H1 (cell line): ENCODE data around the gene CNTN3. TPM values are rescaled to one million over a fixed set of nuclear protein-coding genes. Genes with fewer than 3 reads are reported as not detected.

ENCODE experiments used
- CTCF ChIA-PET: fragments of 300-600 bp; sonication (Branson Sonifier 250); formaldehyde crosslinking; loops from one replicate; lab custom pipeline; 2021; ENCODE audit not compliant: partially characterized antibody; lab: Charles Lee
- POLR2A ChIA-PET: fragments of 300-600 bp; sonication (Branson Sonifier 250); formaldehyde crosslinking; loops from one replicate; lab custom pipeline; 2021; ENCODE audit warnings: inconsistent platforms; ENCODE audit not compliant: partially characterized antibody; lab: Charles Lee
- DNase-seq, 2 experiments: peaks; one replicate each; pipeline versions ENCODE4 v3.0.0 to v3.0.0-alpha.2; 2010 to 2022; ENCODE audit warnings: low spot score in 2 of 2, low read depth in 1 of 2, mixed read lengths in 1 of 2
- FAIRE-seq: peaks from 2 replicates; lab custom pipeline; 2011; peaks lifted over from hg19 to GRCh38; lab: Jason Lieb, UNC
- H2AFZ ChIP-seq: 2 replicates; pipeline ENCODE4 v1.8.1; 2012; ENCODE audit warnings: low read length, inconsistent platforms
- H2AK5ac ChIP-seq: 2 replicates; pipeline ENCODE4 v1.6.1; 2013; ENCODE audit warnings: low read depth, low read length
- H2BK120ac ChIP-seq: replicated peaks from 2 replicates; pipeline ENCODE3; 2013; ENCODE audit warnings: low read depth, low read length, inconsistent platforms
- H2BK12ac ChIP-seq: 2 replicates; pipeline ENCODE4 v1.6.1; 2013; ENCODE audit warnings: low read depth, low read length
- H2BK15ac ChIP-seq: 2 replicates; pipeline ENCODE4 v1.6.1; 2013; ENCODE audit warnings: low read length
- H2BK20ac ChIP-seq: 2 replicates; pipeline ENCODE4 v1.6.1; 2013; ENCODE audit warnings: low read length
- H2BK5ac ChIP-seq: 2 replicates; pipeline ENCODE4 v1.6.1; 2013; ENCODE audit warnings: low read depth, low read length
- H3K14ac ChIP-seq: 2 replicates; pipeline ENCODE4 v1.6.1; 2013; ENCODE audit warnings: inconsistent platforms; ENCODE audit not compliant: insufficient read length
- H3K18ac ChIP-seq: 2 replicates; pipeline ENCODE4 v1.6.1; 2013; ENCODE audit warnings: low read length; ENCODE audit errors: extremely low read depth
- H3K23ac ChIP-seq: 2 replicates; pipeline ENCODE4 v1.6.1; 2013; ENCODE audit warnings: inconsistent platforms; ENCODE audit not compliant: insufficient read length
- H3K23me2 ChIP-seq: 2 replicates; pipeline ENCODE4 v1.6.1; 2013; ENCODE audit warnings: low read depth, low read length
- H3K27ac ChIP-seq: 2 replicates; pipeline ENCODE4 v1.6.1; 2011; ENCODE audit warnings: low read depth, low read length, inconsistent platforms
- H3K27me3 ChIP-seq, 4 experiments: replicated peaks in 1 of 4; 1 replicate in 1 of 4; 2 replicates in 3 of 4; pipeline versions ENCODE4 v1.6.1 to v1.8.1; 2011 to 2013; ENCODE audit warnings: low read length in 3 of 4, mild to moderate bottlenecking in 3 of 4, inconsistent platforms in 2 of 4, mixed read lengths in 2 of 4, moderate library complexity in 1 of 4; ENCODE audit not compliant: control insufficient read depth in 3 of 4, insufficient read depth in 3 of 4; ENCODE audit errors: extremely low read depth in 1 of 4
- H3K36me3 ChIP-seq, 4 experiments: 2 replicates each; pipeline versions ENCODE4 v1.6.1 to v1.8.1; 2011 to 2013; ENCODE audit warnings: mild to moderate bottlenecking in 4 of 4, low read length in 3 of 4, moderate library complexity in 2 of 4, control low read depth in 1 of 4, inconsistent platforms in 1 of 4; ENCODE audit not compliant: insufficient read depth in 4 of 4, control insufficient read depth in 2 of 4
- H3K4ac ChIP-seq: replicated peaks from 2 replicates; pipeline ENCODE3; 2013; ENCODE audit warnings: low read length, low read depth, mixed read lengths, inconsistent platforms; ENCODE audit not compliant: insufficient read length
- H3K4me1 ChIP-seq, 4 experiments: replicated peaks in 1 of 4; 1 replicate in 1 of 4; 2 replicates in 3 of 4; pipeline versions ENCODE4 v1.6.1 to v1.8.1; 2011 to 2013; ENCODE audit warnings: low read length in 3 of 4, inconsistent platforms in 2 of 4, mixed read lengths in 1 of 4; ENCODE audit not compliant: insufficient read depth in 4 of 4, control insufficient read depth in 3 of 4
- H3K4me2 ChIP-seq, 2 experiments: 2 replicates each; pipeline versions ENCODE4 v1.6.1 to v1.8.1; 2011 to 2013; ENCODE audit warnings: low read depth in 2 of 2, low read length in 2 of 2, control low read depth in 1 of 2, inconsistent platforms in 1 of 2, mild to moderate bottlenecking in 1 of 2; ENCODE audit not compliant: insufficient read depth in 1 of 2
- H3K4me3 ChIP-seq, 4 experiments: fragments of 200-600, 300-600 bp in 1 of 4; sonication (generic), shearing (Covaris generic), sonication (Bioruptor Twin) in 1 of 4; 2 replicates each; pipeline versions ENCODE4 v1.5.1 to v1.8.1; 2011 to 2016; ENCODE audit warnings: low read length in 4 of 4, low read depth in 3 of 4, control low read depth in 2 of 4, inconsistent platforms in 2 of 4, mild to moderate bottlenecking in 2 of 4, mixed read lengths in 1 of 4, moderate library complexity in 1 of 4; ENCODE audit not compliant: insufficient read depth in 2 of 4; ENCODE audit errors: extremely low read depth in 1 of 4
- H3K56ac ChIP-seq: replicated peaks from 2 replicates; pipeline ENCODE3; 2013; ENCODE audit warnings: low read depth, mild to moderate bottlenecking, mixed read lengths, low read length, inconsistent platforms; ENCODE audit not compliant: insufficient read length
- H3K79me1 ChIP-seq: 2 replicates; pipeline ENCODE4 v1.6.1; 2013; ENCODE audit warnings: low read depth, low read length, control low read depth
- H3K79me2 ChIP-seq, 2 experiments: 2 replicates each; pipeline versions ENCODE4 v1.6.1 to v1.8.1; 2012 to 2013; ENCODE audit warnings: low read length in 2 of 2, mild to moderate bottlenecking in 2 of 2, inconsistent platforms in 1 of 2; ENCODE audit not compliant: insufficient read depth in 2 of 2, control insufficient read depth in 1 of 2
- H3K9ac ChIP-seq, 4 experiments: replicated peaks in 1 of 4; 1 replicate in 1 of 4; 2 replicates in 3 of 4; pipeline versions ENCODE4 v1.6.1 to v1.8.1; 2011 to 2013; ENCODE audit warnings: low read depth in 3 of 4, low read length in 3 of 4, control low read depth in 2 of 4, mild to moderate bottlenecking in 2 of 4, moderate library complexity in 2 of 4, inconsistent platforms in 1 of 4; ENCODE audit errors: extremely low read depth in 1 of 4
- H3K9me3 ChIP-seq, 2 experiments: 2 replicates each; pipeline versions ENCODE4 v1.6.1 to v1.8.1; 2012 to 2013; ENCODE audit warnings: mild to moderate bottlenecking in 2 of 2, moderate library complexity in 2 of 2, control low read depth in 1 of 2, inconsistent platforms in 1 of 2, low read depth in 1 of 2, low read length in 1 of 2, mixed read lengths in 1 of 2; ENCODE audit not compliant: insufficient read depth in 2 of 2
- H4K20me1 ChIP-seq, 2 experiments: replicated peaks in 1 of 2; 2 replicates each; pipeline versions ENCODE3 to v1.8.1; 2011 to 2013; ENCODE audit warnings: inconsistent platforms in 2 of 2, low read length in 2 of 2, mild to moderate bottlenecking in 1 of 2; ENCODE audit not compliant: insufficient read depth in 2 of 2, control insufficient read depth in 1 of 2
- H4K5ac ChIP-seq: 2 replicates; pipeline ENCODE4 v1.6.1; 2013; ENCODE audit warnings: low read length, low read depth, mixed read lengths, inconsistent platforms; ENCODE audit not compliant: insufficient read length
- H4K8ac ChIP-seq: 2 replicates; pipeline ENCODE4 v1.8.0; 2013; ENCODE audit warnings: mild to moderate bottlenecking, moderate library complexity, low read length, inconsistent platforms; ENCODE audit not compliant: insufficient read depth; ENCODE audit errors: extremely low read depth
- H4K91ac ChIP-seq: replicated peaks from 2 replicates; pipeline ENCODE3; 2013; ENCODE audit warnings: low read length, mixed read lengths, inconsistent platforms; ENCODE audit not compliant: insufficient read length
- EZH2 ChIP-seq: fragments of 200-600 bp; sonication (generic); IDR thresholded peaks from 2 replicates; pipeline ENCODE4 v1.7.1; 2012; ENCODE audit warnings: low read depth, mild to moderate bottlenecking, moderate library complexity, low read length, inconsistent platforms; ENCODE audit not compliant: severe bottlenecking
- polyA plus RNA-seq, 7 experiments: library from polyadenylated mRNA; depleted of rRNA in 3 of 7; stranded (reverse) in 5 of 7; unstranded in 2 of 7; fragments of >200 nt in 5 of 7; fragments of 200-250 nt in 2 of 7; gene quantifications; 1 replicate in 5 of 7; 2 replicates in 1 of 7; 4 replicates in 1 of 7; pipeline versions ENCODE4 v1.2.1 to v1.2.3, GENCODE V29; 2011 to 2013; ENCODE audit warnings: missing spikeins in 2 of 7, mixed read lengths in 2 of 7
- total RNA-seq: library from RNA; stranded (reverse); fragmentation: NEBNext Ultra II Directional; extraction: Animal tissue kit (Norgen Biotek cat#: 25700); gene quantifications from 2 replicates; pipeline ENCODE4 v1.2.1, GENCODE V29; 2021

CNTN3 gene
- total and polyA plus RNA-seq, 2 of the 8 experiments (the other 6 are each of a cell fraction or from before 2014, with no cell fraction given) = 0.11 to 0.13 TPM

GRCh38 chr3:74640211-74640610, 25.8 kb upstream of the CNTN3 start:
- H3K4me3 ChIP-seq = no peak overlapping the region

More at GRCh38 chr3:74640211-74640610, 25.8 kb upstream of the CNTN3 start:
- Histone ChIP-seq H4K5ac (no peak overlapping the region), H2BK5ac (no peak overlapping the region), H3K4me2 (no peak overlapping the region), H3K23ac (no peak overlapping the region), H3K27me3 (no peaks in the 10 kb centered on the region), H3K18ac (no peak overlapping the region), H3K9me3 (no peaks in the 10 kb centered on the region), H3K36me3 (no peaks in the 10 kb centered on the region), H2BK20ac (no peak overlapping the region), H2BK12ac (no peak overlapping the region), H4K91ac (no peak overlapping the region), H4K20me1 (no peaks in the 10 kb centered on the region), H3K79me1 (no peaks in the 10 kb centered on the region), H3K9ac (no peak overlapping the region), H2AFZ (no peak overlapping the region), H4K8ac (no peak overlapping the region), H2BK120ac (no peak overlapping the region), H3K23me2 (no peaks in the 10 kb centered on the region), H2AK5ac (no peak overlapping the region), H3K79me2 (no peaks in the 10 kb centered on the region), H2BK15ac (no peak overlapping the region), H3K56ac (no peak overlapping the region), H3K27ac (no peak overlapping the region), H3K4me1 (no peaks in the 10 kb centered on the region), H3K14ac (no peak overlapping the region), H3K4ac (no peak overlapping the region)
- POLR2A ChIA-PET = no interaction called here
- FAIRE-seq (no peak), DNase-seq (no peak)
- CTCF ChIA-PET = no interaction called here
- no peak for TF ChIP-seq EZH2
